SKM-1 (cell line): ENCODE measurements around the gene NTM.
"Not testable (repeated sequence)": the region's sequence is repeated elsewhere in the genome, so short reads cannot be mapped to it uniquely, and the experiment has no call there.

Experiments used
- DNase-seq: peaks from one replicate; lab custom pipeline; 2025; ENCODE audit not compliant: unreplicated experiment; lab: John Stamatoyannopoulos, UW

NTM gene

DNA sequence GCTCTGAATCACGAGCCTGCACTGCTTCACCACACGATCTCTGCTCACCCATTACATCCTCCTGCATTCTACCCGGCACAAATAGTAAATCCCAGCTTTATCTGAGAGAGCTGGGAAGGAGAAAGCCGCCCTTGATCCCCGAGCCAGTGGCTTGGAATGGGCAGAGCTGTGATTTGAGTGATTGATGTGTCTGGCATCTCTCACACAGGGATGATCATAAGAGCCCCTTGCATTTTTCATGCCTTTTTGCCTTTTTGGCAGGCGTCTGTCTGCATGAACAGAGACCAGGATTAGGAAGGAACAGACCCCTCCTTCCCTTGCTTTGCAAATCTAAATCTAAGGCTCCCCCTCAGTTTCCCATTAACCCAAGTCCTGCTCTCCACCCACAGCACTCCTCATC is 945.3 kb downstream of the NTM start:
- DNase-seq: no peak

GRCh38 chr11:132318421-132319157 is 948.2 kb downstream of the NTM start:
- no peak for DNase-seq

GRCh38 chr11:132319419-132319818 is 949.0 kb downstream of the NTM start:
- DNase-seq: not testable (repeated sequence)

- no peak for DNase-seq
Measured at GRCh38 chr11:132330515-132330914, 960.1 kb downstream of the NTM start.

GRCh38 chr11:132332521-132332920 is 962.1 kb downstream of the NTM start:
- DNase-seq: no peak

DNA sequence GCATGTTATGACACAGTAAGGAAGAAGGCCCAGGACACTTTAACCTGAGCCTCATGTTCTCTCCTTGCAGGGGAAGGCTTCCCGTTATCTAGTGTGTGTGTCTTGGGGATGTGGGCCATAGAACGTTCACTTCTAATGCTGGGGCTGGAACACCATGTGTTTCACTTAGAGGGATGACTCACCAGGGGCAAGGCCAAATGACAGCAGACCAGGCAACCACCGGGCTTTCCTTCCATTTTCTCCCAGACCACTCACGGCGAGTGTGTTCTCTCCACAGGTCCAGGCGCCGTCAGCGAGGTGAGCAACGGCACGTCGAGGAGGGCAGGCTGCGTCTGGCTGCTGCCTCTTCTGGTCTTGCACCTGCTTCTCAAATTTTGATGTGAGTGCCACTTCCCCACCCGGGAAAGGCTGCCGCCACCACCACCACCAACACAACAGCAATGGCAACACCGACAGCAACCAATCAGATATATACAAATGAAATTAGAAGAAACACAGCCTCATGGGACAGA is 964.4 kb downstream of the NTM start:
- no peak for DNase-seq

- DNase-seq: no peak
Measured at GRCh38 chr11:132335311-132335710, 964.9 kb downstream of the NTM start.

DNA sequence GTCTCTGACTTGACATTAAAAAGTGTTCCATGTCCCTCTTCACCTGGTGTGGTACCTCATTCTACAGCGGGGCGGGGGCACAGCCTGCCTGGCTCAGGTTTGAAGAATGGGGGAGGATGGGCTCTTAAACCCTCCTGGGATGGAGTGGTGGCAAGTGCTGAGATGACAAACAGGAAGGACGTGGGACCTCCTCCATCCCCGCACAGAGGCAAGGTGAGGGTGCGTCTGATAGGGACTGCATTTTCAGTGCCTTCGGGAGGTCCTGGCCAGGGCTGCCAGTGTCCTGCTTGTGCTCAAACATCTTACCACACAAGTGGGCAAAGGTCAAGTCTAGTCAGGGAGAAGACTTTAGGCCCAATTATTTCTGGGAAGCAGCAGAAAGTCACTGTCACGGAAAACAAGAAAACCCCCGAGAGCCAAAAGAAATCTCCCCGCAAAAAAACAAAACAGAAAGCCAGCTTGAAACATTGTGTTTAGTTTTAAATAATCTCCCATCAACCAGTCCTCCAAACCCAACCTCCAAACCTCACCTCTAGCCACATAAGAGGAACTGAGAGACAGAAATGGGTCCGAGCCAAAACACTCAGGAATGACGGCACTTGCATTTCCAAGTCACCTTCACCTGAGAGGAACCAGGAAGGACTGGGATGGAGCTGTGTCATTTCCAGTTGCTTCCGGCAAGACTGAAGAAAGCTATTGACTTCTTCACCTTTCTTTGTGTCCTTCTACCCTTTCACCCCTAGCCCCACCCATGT is 966.5 kb downstream of the NTM start:
- DNase-seq: no peak

DNA sequence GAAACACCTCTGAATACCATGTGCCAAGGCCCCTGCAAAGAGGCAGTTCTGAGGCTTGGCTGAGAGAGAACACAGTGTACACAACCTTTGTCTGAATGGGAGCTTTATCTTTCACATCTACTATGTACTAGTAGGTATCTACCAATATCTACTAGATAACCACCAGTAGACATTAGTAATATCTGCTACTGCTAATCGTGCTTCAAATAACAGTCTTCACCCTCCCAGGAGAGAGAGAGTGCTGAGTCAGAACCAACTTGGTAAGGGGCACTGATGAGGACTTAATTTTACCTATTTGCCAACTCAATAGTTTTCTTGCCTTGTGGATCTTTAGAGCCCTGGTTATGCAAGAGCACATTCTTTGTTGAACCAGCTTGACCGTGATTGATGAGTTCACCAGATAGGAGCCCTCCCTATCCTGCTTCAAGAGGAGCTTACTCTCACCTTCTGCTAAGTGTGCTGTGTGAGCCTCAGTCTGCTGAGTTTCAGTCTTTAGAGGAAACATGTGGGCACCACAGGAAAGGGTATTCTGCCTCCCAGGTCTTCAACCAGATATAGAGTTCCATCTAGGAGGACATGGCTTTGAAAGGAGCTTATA is 967.5 kb downstream of the NTM start:
- no peak for DNase-seq

GRCh38 chr11:132342408-132342807 is 972.0 kb downstream of the NTM start:
- DNase-seq: no peak

GRCh38 chr11:132343445-132344175 is 973.2 kb downstream of the NTM start:
- DNase-seq: no peak

- no peak for DNase-seq
Measured at GRCh38 chr11:132346558-132347148, 976.2 kb downstream of the NTM start.

DNA sequence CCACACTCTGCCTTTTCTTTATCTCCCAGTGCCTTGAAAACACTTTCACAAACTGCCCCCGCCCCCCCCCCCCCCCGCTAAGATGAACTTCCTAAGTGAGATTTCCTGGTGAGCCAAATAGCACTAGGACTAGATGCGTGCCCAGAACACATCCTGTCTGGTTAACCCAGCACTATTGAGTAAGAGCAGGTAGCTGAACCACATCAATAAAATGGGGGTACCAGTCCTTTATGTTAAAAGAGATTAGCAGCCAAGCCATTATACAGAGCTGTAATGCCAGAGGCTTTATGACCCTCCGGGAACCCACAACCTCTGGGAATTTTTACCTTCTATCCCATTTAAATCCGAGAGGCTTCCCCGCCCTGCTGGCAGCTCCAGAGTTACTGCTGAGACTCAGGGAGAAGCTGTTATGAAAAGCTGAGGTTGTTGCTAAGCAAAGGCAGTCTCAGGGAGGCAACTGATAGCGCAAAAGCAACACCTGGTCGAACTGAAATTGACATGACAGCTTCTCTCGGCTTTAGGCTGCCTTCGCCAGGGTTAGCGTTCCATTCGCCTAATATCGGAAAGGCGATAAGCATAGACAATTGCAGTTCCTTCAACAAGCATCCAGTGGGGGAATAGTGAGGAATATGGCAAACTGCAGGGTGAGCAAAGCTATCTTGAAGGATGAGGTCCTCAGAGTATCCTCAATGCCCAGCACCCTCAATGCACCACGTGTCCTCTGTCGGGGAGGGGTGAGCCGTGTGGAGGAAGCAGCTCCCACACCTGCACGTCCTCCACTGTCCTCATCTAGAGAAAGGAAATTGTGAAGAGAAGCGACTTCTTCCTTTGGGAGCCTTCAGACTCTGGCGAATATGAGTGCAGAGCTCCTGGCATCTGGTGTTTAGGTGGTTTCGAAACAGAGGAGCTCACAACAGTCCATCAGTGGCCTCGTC is 977.0 kb downstream of the NTM start:
- no peak for DNase-seq

GRCh38 chr11:132349811-132350733 is 979.7 kb downstream of the NTM start:
- DNase-seq: no peak

DNA sequence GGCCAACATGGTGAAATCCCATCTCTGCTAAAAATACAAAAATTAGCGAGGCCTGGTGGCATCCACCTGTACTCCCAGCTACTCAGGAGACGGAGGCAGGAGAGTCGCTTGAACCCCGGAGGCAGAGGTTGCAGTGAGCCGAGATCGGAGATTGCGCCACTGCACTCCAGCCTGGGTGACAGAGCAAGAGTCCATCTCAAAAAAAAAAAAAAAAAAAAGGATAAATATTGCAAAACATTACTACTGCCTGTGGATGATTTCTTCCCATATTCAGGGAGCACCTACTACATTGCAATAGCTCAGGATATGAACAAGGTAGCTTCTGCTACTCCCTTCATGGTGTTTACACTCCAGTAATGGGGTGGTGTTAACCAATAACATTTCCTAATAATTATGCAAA is 980.6 kb downstream of the NTM start:
- no peak for DNase-seq

DNA sequence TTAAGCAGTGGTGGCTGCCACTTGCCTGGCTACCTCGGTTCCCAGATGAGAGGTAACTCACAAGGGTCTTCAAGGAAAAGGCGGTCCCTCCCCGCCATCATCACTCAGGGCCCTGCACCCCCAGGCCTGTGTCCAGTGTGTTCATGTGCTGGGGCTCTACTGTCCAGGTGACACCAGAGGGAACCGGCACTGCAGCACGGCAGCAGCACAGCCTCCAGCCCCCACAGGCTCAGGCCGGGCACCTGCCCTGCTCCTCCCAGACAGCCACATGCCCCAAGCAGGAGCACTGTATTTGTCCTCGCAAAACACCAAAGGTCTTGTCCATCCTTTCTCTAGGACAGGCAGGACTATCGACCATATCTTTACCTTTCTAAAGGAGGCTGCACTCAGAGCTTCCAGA is 982.1 kb downstream of the NTM start:
- no peak for DNase-seq

DNA sequence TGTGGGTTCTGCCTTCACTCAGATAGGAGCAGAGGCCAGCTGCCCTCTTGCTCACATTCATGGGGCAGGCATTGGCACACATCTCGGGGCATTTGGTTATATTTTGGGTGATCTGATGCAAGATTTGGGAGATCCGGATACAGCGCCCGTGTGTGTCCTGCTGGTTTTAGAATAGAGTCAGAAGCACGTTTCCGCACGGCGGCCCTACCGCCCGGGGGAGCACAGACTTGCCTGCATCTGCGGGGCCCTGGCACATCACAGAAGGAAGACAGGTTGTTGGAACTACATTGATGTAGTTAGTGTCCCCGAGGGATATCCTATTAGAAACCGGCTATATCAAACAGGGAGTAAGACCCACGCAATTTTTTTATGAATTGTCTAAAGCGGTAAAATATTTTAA is 982.8 kb downstream of the NTM start:
- DNase-seq: no peak

DNA sequence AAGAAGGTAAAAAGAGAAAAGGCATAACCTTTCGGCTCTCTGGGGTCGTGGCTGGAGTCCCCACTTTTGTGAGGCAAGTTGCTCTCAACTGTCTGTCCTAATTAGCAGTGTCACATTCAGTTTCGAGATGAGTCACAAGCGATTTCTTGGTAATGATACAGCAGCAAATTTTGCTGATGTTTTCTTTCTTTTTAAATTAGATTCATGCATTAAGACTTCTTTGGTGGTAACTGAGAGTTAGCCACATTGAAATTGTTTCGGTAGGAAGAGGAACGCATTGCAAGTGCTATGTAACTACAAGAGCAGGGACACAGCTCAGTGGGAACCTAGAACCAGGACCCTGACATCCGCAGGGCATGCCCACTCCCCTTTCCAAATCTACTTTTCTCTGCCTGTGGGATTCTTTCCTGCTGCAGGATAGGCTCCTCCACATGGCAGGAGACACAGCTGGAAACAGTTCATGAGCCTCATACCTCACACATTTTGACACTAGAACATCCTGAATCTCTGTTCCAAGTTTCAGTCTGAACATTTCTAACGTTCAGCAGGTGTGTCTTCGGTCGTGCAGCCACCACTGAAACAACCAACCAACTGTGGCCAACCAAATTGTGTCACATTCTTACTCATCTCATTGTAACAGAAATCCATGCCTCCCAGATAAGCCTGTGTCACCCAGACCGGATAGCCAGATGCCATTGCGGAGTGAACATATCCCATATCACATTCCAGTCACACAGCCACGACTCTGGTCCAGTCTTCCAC is 987.6 kb downstream of the NTM start:
- DNase-seq: no peak
